Brain microvascular endothelial cell (primary cell): ENCODE measurements around the gene NRIP3.

Experiments
- DNase-seq: peaks from one replicate; pipeline ENCODE4 v3.0.0-alpha.2; 2020
- H3K27ac ChIP-seq: fragments of 250-450 bp; sonication (Bioruptor Pico); 2 replicates; pipeline ENCODE4 v1.5.1; 2020; ENCODE audit warnings: mild to moderate bottlenecking, moderate library complexity
- H3K27me3 ChIP-seq: fragments of 250-450 bp; sonication (Bioruptor Pico); replicated peaks from 2 replicates; pipeline ENCODE4 v1.5.1; 2020; ENCODE audit warnings: mild to moderate bottlenecking
- H3K36me3 ChIP-seq: fragments of 250-450 bp; sonication (Bioruptor Pico); replicated peaks from 2 replicates; pipeline ENCODE4 v1.5.1; 2020; ENCODE audit warnings: mild to moderate bottlenecking
- H3K4me3 ChIP-seq: 2 replicates; pipeline ENCODE4 v1.5.1; 2011; ENCODE audit warnings: low read depth, mild to moderate bottlenecking, control low read depth, low read length, moderate library complexity
- in situ Hi-C: cut with HindIII; loops from 2 replicates; pipeline ENCODE4 v1.10.0; 2017; ENCODE audit warnings: low sequenced_read_pairs, low pct_ligation_motif_present
- TF ChIP-seq, protein P1 (sequence below): IDR thresholded peaks from 2 replicates; pipeline ENCODE4 v1.5.1; 2011; ENCODE audit warnings: low read depth, mild to moderate bottlenecking, moderate library complexity, low read length, control low read depth, inconsistent platforms; ENCODE audit errors: missing control alignments

NRIP3 gene

GRCh38 chr11:8959546-8960166 is 44.1 kb downstream of the NRIP3 start:
- DNase-seq = peak; percentile 73
- in situ Hi-C loops = no loop called here
- H3K27ac ChIP-seq = no peak overlapping the region
- no peaks in the 10 kb centered on the region for H3K27me3 ChIP-seq
- H3K36me3 ChIP-seq = no peaks in the 10 kb centered on the region
- H3K4me3 ChIP-seq = no peak overlapping the region
- TF ChIP-seq, protein P1, sequence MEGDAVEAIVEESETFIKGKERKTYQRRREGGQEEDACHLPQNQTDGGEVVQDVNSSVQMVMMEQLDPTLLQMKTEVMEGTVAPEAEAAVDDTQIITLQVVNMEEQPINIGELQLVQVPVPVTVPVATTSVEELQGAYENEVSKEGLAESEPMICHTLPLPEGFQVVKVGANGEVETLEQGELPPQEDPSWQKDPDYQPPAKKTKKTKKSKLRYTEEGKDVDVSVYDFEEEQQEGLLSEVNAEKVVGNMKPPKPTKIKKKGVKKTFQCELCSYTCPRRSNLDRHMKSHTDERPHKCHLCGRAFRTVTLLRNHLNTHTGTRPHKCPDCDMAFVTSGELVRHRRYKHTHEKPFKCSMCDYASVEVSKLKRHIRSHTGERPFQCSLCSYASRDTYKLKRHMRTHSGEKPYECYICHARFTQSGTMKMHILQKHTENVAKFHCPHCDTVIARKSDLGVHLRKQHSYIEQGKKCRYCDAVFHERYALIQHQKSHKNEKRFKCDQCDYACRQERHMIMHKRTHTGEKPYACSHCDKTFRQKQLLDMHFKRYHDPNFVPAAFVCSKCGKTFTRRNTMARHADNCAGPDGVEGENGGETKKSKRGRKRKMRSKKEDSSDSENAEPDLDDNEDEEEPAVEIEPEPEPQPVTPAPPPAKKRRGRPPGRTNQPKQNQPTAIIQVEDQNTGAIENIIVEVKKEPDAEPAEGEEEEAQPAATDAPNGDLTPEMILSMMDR = peak; percentile 64

DNA sequence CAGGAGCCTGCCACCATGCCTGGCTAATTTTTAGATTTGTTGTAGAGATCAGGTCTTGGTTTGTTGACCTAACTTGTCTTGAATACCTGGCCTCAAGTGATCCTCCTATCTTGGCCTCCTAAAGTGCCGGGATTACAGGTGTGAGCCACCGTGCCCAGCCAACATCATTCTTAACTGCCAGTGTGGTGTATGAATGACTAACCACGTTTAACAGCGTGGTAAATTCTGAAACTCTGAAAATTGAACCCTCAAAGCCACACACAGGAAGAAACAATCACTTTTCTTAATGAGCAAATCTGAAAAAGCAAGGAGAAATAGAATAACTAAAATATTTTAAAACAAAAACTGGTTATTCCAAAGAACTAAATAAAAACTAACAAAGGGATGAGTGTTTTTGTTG is 46.9 kb downstream of the NRIP3 start:
- no peak for DNase-seq
- Histone ChIP-seq H3K4me3 (no peak overlapping the region), H3K27ac (no peak overlapping the region), H3K36me3 (peaks cover 8% of the 10 kb centered on the region), H3K27me3 (no peaks in the 10 kb centered on the region)
- TF ChIP-seq, protein P1 = no peak
- in situ Hi-C loops = no loop called here

GRCh38 chr11:8948886-8949285 is 54.9 kb downstream of the NRIP3 start:
- in situ Hi-C loops = no loop called here
- DNase-seq = no peak
- TF ChIP-seq, protein P1 = no peak
- Histone ChIP-seq H3K27ac (no peak overlapping the region), H3K27me3 (no peaks in the 10 kb centered on the region), H3K4me3 (no peak overlapping the region), H3K36me3 (peaks cover 16% of the 10 kb centered on the region)

- TF ChIP-seq, protein P1 = no peak
- in situ Hi-C loops = no loop called here
- no peak for DNase-seq
- H3K27me3 ChIP-seq = no peaks in the 10 kb centered on the region
- no peak overlapping the region for H3K4me3 ChIP-seq
- no peak overlapping the region for H3K27ac ChIP-seq
- peaks cover 10% of the 10 kb centered on the region for H3K36me3 ChIP-seq
These were observed 56.4 kb downstream of the NRIP3 start for GRCh38 chr11:8947230-8947943.

- H3K4me3 ChIP-seq = no peak within 1 kb of the TSS
- peaks cover 2% of the 10 kb centered on the region for H3K36me3 ChIP-seq
- no peak for DNase-seq
- in situ Hi-C loops = no loop called here
- H3K27ac ChIP-seq = no peak within 1 kb of the TSS
- no peaks in the 10 kb centered on the region for H3K27me3 ChIP-seq
- TF ChIP-seq, protein P1 = no peak
These were observed 61.2 kb downstream of the NRIP3 start, which contains the start of gene ASCL3 for GRCh38 chr11:8942518-8943066. Gene ASCL3, minus strand, starts transcription at chr11:8943016. Its CDS starts 4,855 bp downstream, at chr11:8938161.
